Ascending aorta (tissue), 2 donors: ENCODE data around the gene TMEM60. TPM values are rescaled to one million over a fixed set of nuclear protein-coding genes. Genes with fewer than 3 reads are reported as not detected.
A peak's percentile ranks its signal among the peaks of the same experiment; 100 is the strongest.

Source experiments
- DNase-seq, 2 donors: peaks; one replicate each; pipeline ENCODE4 v3.0.0-alpha.2; 2019; ENCODE audit warnings: low spot score in 2 of 2
- H3K27ac ChIP-seq, 2 donors: fragments of 200-600 bp; sonication (generic); one replicate each; pipeline ENCODE4 v1.5.1; 2016 to 2017; ENCODE audit warnings: mild to moderate bottlenecking in 1 of 2
- H3K27me3 ChIP-seq: fragments of 200-600 bp; sonication (generic); one replicate; pipeline ENCODE4 v1.5.1; 2017
- H3K36me3 ChIP-seq, 2 donors: fragments of 200-600 bp; sonication (generic); one replicate each; pipeline ENCODE4 v1.5.1; 2016
- H3K4me1 ChIP-seq, 2 donors: fragments of 200-600 bp; sonication (generic); one replicate each; pipeline ENCODE4 v1.5.1; 2016 to 2017; ENCODE audit warnings: mild to moderate bottlenecking in 1 of 2
- H3K4me3 ChIP-seq, 2 donors: fragments of 200-600 bp; sonication (generic); one replicate each; pipeline ENCODE4 v1.5.1; 2016 to 2017; ENCODE audit warnings: mild to moderate bottlenecking in 1 of 2
- H3K9me3 ChIP-seq, 2 donors: fragments of 200-600 bp; sonication (generic); one replicate each; pipeline ENCODE4 v1.5.1; 2016
- intact Hi-C: fragments of 100-400 bp; cut with DNase I; formaldehyde crosslinking; loops from one replicate; pipeline ENCODE4 v1.15.1; 2023
- total RNA-seq: library from RNA; depleted of rRNA; stranded (reverse); fragments of >200 nt; gene quantifications from one replicate; pipeline ENCODE4 v1.1.0, GENCODE V29; 2016
- TF ChIP-seq, protein P1 (sequence below), 3 experiments: fragments of 200-600 bp in 2 of 3; fragments of 450-650 bp in 1 of 3; sonication (generic) in 2 of 3; IDR thresholded peaks; one replicate each; pipeline ENCODE4 v1.5.1; 2016 to 2019; ENCODE audit warnings: antibody characterized with exemption in 3 of 3, mild to moderate bottlenecking in 1 of 3, moderate library complexity in 1 of 3

Gene TMEM60
- total RNA-seq, 1 donor from 2014 or later = not detected

DNA sequence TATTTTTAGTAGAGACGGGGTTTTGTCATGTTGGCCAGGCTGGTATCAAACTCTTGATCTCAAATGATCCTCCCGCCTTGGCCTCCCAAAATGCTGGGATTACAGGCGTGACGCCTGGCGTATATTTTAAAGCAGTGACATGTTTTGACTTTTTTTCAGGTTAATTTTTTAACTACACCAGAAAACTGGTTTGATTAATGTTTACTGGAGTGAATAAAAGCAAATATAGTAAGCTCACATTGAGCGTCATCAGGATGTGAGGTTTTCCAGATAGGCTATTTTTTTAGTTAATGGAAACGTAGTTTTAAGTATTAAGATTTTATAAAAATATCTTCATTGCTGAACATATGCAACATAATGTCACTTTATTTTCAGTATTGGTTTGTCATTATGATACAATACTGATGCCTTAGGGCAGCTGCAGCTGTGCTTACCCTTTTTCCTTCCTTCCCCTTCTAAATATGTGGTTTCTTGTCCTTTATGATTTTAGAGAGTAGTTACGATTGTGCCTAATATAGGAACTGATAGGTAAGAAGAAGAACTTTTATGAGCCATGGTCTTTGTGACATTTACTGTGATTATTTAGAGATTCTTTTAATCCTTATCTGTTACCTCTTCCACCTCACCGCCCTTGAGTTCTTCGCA, 37.3 kb downstream of the TMEM60 start:
- Histone ChIP-seq H3K4me3 (no peak overlapping the region), H3K9me3 (no peaks in the 10 kb centered on the region), H3K27me3 (no peaks in the 10 kb centered on the region), H3K27ac (no peak overlapping the region), H3K4me1 (no peaks in the 10 kb centered on the region), H3K36me3 (no peaks in the 10 kb centered on the region)
- intact Hi-C loops = no loop called here
- TF ChIP-seq, protein P1, sequence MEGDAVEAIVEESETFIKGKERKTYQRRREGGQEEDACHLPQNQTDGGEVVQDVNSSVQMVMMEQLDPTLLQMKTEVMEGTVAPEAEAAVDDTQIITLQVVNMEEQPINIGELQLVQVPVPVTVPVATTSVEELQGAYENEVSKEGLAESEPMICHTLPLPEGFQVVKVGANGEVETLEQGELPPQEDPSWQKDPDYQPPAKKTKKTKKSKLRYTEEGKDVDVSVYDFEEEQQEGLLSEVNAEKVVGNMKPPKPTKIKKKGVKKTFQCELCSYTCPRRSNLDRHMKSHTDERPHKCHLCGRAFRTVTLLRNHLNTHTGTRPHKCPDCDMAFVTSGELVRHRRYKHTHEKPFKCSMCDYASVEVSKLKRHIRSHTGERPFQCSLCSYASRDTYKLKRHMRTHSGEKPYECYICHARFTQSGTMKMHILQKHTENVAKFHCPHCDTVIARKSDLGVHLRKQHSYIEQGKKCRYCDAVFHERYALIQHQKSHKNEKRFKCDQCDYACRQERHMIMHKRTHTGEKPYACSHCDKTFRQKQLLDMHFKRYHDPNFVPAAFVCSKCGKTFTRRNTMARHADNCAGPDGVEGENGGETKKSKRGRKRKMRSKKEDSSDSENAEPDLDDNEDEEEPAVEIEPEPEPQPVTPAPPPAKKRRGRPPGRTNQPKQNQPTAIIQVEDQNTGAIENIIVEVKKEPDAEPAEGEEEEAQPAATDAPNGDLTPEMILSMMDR (IDR thresholded peaks at IDR 0.05) = no peak
- DNase-seq = no peak

DNA sequence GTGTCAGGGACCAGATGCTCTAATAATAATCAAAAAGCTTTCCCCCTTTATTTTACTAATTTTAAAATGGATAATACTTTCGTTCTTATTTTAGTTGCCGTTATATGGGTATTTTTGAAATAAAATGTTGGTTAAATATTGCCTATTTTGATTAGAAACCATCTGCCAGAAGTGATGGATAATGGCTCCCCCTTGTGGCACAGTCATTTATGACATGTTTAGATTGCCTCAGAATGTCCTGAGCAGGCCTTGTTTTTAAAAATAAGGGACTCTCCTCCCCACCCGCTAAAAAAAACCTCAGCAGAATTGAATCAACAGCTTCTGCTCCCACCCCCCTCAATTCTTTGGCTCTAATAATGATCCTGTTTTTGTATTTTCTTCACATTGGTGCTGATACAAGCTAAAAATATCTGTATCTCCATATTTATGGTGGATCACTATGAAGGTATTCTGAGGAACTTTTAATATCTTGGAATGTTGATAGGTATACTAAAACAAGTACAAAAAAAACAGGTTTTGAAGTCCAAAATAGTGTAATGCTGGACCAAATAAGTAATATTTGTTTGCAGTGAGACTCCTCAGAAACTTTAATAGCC, 38.8 kb downstream of the TMEM60 start:
- intact Hi-C loops = loop anchor here (1.0 to 5.0 kb wide), 2 partner anchors 62 to 108 kb away; partner anchors contain the start of gene RSBN1L
- Histone ChIP-seq H3K4me1 (no peaks in the 10 kb centered on the region), H3K4me3 (no peak overlapping the region), H3K9me3 (no peaks in the 10 kb centered on the region), H3K27ac (no peak overlapping the region), H3K36me3 (no peaks in the 10 kb centered on the region), H3K27me3 (no peaks in the 10 kb centered on the region)
- TF ChIP-seq, protein P1 (IDR thresholded peaks at IDR 0.05) = peak; percentile 73 to 83 (median 75)
- peak in 1 of 2 donors; percentile 78 for DNase-seq

DNA sequence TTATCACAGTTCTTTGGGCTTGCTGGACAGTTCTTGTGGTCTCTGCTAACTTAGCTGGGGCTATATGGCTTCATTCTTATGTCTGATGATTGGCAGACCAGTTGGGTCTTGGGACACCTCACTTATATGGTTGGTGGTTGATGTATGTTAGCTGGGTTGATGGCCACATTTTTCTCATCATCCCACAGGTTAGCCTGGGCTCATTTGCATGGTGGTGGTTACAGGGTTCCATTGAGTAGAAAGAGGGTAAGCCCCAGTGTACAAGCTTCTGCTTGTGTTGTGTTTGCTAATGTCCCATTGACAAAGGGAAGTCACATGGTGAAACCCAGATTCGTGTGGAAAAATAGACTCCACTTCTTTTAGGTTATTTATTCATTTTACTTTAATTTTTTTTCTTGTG, 40.6 kb downstream of the TMEM60 start:
- Histone ChIP-seq H3K36me3 (no peaks in the 10 kb centered on the region), H3K9me3 (no peaks in the 10 kb centered on the region), H3K27me3 (no peaks in the 10 kb centered on the region), H3K4me1 (no peaks in the 10 kb centered on the region), H3K27ac (no peak overlapping the region), H3K4me3 (no peak overlapping the region)
- intact Hi-C loops = loop anchor here (5.0 kb wide), 1 partner anchor 60 kb away; the partner anchor contains the start of gene RSBN1L
- no peak for DNase-seq
- TF ChIP-seq, protein P1 (IDR thresholded peaks at IDR 0.05) = no peak

DNA sequence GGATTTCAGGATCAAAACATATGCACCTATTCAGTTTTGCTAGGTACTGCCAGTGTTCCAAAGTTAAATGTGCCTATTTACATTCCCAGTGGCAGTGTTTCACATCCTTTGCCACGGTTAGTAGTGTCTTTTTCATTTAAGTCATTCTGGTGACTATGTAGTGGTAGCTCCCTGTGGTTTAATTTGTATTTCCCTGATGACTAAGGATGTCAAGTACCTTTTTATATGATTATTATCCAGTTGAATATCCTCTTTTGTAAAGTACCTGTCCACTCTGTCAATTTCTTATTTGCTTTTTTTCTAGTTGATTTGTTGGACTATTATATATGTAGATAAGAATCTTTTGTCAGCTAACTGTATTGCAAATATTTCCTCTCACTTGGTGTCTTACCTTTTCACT, 45.1 kb downstream of the TMEM60 start:
- Histone ChIP-seq H3K4me3 (no peak overlapping the region), H3K36me3 (peaks cover 0 to 4% of the 10 kb centered on the region in 2 donors), H3K9me3 (no peaks in the 10 kb centered on the region), H3K27me3 (no peaks in the 10 kb centered on the region), H3K27ac (no peak overlapping the region), H3K4me1 (no peaks in the 10 kb centered on the region)
- DNase-seq = no peak
- TF ChIP-seq, protein P1 (IDR thresholded peaks at IDR 0.05) = no peak
- intact Hi-C loops = no loop called here

DNA sequence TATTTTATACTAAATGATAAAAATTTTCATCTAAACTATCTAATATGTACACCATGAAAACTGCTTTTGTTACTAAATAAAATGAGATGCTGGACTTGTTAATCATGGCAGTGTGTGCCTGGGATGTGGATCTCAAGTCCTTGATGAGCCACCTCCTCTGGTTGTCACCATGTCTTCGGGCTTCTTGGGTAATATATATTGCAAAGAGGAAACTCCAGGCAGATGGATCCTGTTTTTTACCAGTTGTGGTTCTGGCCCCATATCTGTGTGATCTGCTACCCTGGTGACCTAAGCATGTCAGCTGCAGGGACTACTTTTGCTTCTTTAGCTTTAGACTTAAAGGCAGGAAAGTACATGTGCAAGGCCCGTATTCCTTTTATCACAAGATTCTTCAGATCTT, 46.2 kb downstream of the TMEM60 start:
- H3K36me3 ChIP-seq = peaks cover 0 to 4% of the 10 kb centered on the region in 2 donors
- no peaks in the 10 kb centered on the region for H3K27me3 ChIP-seq
- DNase-seq = no peak
- H3K9me3 ChIP-seq = no peaks in the 10 kb centered on the region
- TF ChIP-seq, protein P1 (IDR thresholded peaks at IDR 0.05) = no peak
- intact Hi-C loops = no loop called here
- no peaks in the 10 kb centered on the region for H3K4me1 ChIP-seq
- no peak overlapping the region for H3K27ac ChIP-seq
- H3K4me3 ChIP-seq = no peak overlapping the region
